ENCODE measurements around the gene L1CAM.

- no peak for TF ChIP-seq CTCF (IDR thresholded peaks at IDR 0.05)
- no peak for TF ChIP-seq POLR2A (IDR thresholded peaks at IDR 0.05; ENCODE audit: low read length)
Measured at GRCh38 chrX:153861733-153862310, 24.2 kb downstream of the L1CAM start.
